Kidney epithelial cell (primary cell): Measurements from ENCODE around the gene PHRF1. TPM values are rescaled to one million over a fixed set of nuclear protein-coding genes. Genes with fewer than 3 reads are reported as not detected.

Experiments used
- DNase-seq: peaks from one replicate; pipeline ENCODE4 v3.0.0-alpha.2; 2010; ENCODE audit warnings: low read depth
- H3K27me3 ChIP-seq: 2 replicates; pipeline ENCODE4 v1.6.0; 2011; ENCODE audit warnings: low read length; ENCODE audit not compliant: control insufficient read depth, insufficient read depth
- H3K36me3 ChIP-seq: 2 replicates; pipeline ENCODE4 v1.5.1; 2011; ENCODE audit warnings: low read length; ENCODE audit not compliant: control insufficient read depth, insufficient read depth
- H3K4me3 ChIP-seq: 2 replicates; pipeline ENCODE4 v1.5.1; 2011; ENCODE audit warnings: low read depth, mild to moderate bottlenecking, control low read depth, low read length
- CTCF ChIP-seq: IDR thresholded peaks from 2 replicates; pipeline ENCODE4 v1.5.1; 2011; ENCODE audit warnings: mild to moderate bottlenecking, moderate library complexity, low read length, control low read depth, inconsistent platforms; ENCODE audit not compliant: insufficient read depth, poor library complexity, severe bottlenecking
- total RNA-seq: library from RNA; depleted of rRNA; stranded (reverse); fragments of >200 nt; gene quantifications from 2 replicates; pipeline ENCODE4 v1.2.3, GENCODE V29; 2015

PHRF1 gene
- total RNA-seq, 1 donor from 2014 or later: 33.0 TPM

GRCh38 chr11:617199-617911 is 41.1 kb downstream of the PHRF1 start:
- DNase-seq: no peak
- Histone ChIP-seq H3K4me3 (no peak overlapping the region), H3K36me3 (no peaks in the 10 kb centered on the region), H3K27me3 (peaks cover 9% of the 10 kb centered on the region)
- no peak for TF ChIP-seq CTCF

- no peak for DNase-seq
- no peak for TF ChIP-seq CTCF
- Histone ChIP-seq H3K36me3 (no peaks in the 10 kb centered on the region), H3K27me3 (peaks cover 9% of the 10 kb centered on the region), H3K4me3 (no peak overlapping the region)
Observed at GRCh38 chr11:617912-618682, 41.8 kb downstream of the PHRF1 start.

- no peak overlapping the region for H3K4me3 ChIP-seq
- no peaks in the 10 kb centered on the region for H3K36me3 ChIP-seq
- peaks cover 15% of the 10 kb centered on the region for H3K27me3 ChIP-seq
- TF ChIP-seq CTCF: no peak
- no peak for DNase-seq
Observed at GRCh38 chr11:618856-619627, 42.8 kb downstream of the PHRF1 start.

- no peak overlapping the region for H3K4me3 ChIP-seq
- H3K36me3 ChIP-seq: no peaks in the 10 kb centered on the region
- no peak for TF ChIP-seq CTCF
- no peak for DNase-seq
- H3K27me3 ChIP-seq: peaks cover 21% of the 10 kb centered on the region
Observed at GRCh38 chr11:619628-620050, 43.4 kb downstream of the PHRF1 start.

- no peak for DNase-seq
- Histone ChIP-seq H3K4me3 (no peak overlapping the region), H3K27me3 (peaks cover 27% of the 10 kb centered on the region), H3K36me3 (no peaks in the 10 kb centered on the region)
- no peak for TF ChIP-seq CTCF
Observed at GRCh38 chr11:620201-620600, 43.9 kb downstream of the PHRF1 start.
